ENCODE data around the gene PTTG1.
A peak's percentile ranks its signal among the peaks of the same experiment; 100 is the strongest.

Gene PTTG1
- total RNA-seq = 5.5 to 11.5 reads per million in 2 donors

GRCh38 chr5:160421625-160422258 is at the start of gene PTTG1:
Gene PTTG1, plus strand, starts transcription at chr5:160421855. Its CDS starts 458 bp downstream, at chr5:160422313.
- peak; percentile 76 for DNase-seq

DNA sequence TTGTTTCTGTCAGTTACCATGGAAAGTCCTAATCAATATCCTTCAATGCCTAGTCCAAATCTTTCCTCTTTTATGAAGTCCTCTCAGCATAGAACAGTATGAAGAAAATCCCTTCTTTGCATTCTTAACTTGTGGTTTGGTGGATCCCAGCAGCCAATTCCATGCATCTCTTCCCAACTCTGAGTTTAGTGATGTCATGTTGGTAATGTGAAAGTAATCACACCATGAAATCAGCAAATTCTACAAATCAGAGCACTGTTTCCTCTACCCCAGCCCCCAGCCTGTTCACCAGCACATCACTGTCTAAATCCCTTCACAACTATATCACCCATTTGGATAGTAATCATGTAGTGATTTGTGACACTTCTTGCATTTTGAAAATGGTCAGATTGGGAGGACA is 46.5 kb upstream of the PTTG1 start:
- no peak for DNase-seq

- no peak for DNase-seq
These were observed 46.0 kb upstream of the PTTG1 start for GRCh38 chr5:160375701-160376100.

- DNase-seq = no peak
These were observed 45.2 kb upstream of the PTTG1 start for GRCh38 chr5:160376416-160376815.

DNA sequence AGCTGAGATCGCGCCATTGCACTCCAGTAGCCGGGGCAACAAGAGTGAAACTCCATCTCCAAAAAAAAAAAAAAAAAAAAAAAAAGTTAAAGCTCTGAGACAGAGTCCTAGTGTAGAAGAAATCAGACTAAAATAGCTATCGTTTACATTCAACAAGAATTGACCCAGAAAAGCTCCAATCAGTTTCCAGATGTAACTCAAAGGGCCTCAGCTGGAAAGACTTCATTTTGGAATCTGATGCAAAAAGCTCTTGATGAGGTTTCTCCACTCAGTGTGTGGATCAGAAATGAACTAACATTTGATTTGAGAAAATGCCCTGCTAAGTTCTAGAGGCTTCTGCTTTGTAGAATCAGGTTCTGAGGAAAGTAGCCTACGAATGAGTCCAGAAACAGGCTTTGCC is 44.0 kb upstream of the PTTG1 start:
- no peak for DNase-seq

GRCh38 chr5:160378330-160378729 is 43.3 kb upstream of the PTTG1 start:
- no peak for DNase-seq

DNA sequence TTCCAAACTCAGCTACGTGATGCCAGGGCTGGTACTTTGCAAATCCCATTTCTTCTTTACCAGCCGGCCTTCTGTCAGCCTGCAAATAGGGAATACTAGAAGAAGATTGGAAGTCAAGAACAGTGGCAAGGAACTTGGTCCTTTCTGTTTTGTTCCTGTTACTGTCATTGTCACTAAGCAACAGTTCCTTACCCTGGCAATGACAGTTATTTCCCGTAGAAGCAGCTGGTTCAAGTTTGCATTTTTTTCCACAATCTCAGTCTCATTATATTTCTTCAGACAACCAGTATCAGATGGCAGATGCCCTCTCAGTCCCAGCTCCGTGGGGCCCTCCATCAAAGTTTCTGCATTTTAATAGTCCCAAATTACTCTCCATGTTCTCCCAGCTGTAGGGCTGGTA is 42.1 kb upstream of the PTTG1 start:
- no peak for DNase-seq

- DNase-seq = no peak
These were observed 41.6 kb upstream of the PTTG1 start for GRCh38 chr5:160380041-160380440.

GRCh38 chr5:160382346-160382745 is 39.3 kb upstream of the PTTG1 start:
- no peak for DNase-seq

DNA sequence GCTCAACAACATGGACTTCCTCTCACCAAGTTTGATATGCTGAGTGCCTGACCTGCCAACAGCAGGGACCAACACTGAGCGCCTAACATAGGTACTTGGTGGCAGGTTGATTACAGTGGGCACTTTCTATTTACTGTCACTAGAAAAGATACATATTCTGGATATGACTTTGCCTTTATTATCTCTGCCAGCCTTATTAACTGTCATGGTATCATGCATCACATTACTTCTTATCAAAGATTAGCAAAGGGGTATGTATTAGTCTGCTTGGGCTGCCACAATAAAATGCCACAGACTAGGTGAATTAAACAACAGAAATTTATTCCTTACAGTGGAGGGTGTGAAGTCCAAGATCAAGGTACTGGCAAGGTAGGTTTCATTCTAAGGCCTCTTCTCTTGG is 37.0 kb upstream of the PTTG1 start:
- no peak for DNase-seq

GRCh38 chr5:160385496-160385895 is 36.2 kb upstream of the PTTG1 start:
- DNase-seq = no peak

DNA sequence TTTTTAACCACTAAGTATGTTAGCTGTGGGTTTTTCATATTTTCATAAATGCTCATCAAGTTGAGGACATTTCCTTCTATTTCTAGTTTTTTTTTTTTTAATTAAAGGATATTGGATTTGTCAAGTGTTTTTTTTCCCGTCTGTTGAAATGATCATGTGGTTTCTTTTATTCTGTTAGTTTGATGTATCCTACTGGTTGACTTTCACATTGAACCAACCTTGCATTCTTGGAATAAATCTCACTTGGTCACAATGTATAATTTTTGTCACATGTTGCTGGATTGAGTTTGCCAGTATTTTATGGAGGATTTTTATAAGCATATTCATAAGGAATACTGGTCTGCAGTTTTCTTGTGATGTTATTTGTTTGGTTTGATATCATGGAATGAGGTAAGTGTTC is 34.2 kb upstream of the PTTG1 start:
- DNase-seq = no peak

GRCh38 chr5:160390787-160391696 is 30.6 kb upstream of the PTTG1 start:
- DNase-seq = no peak

GRCh38 chr5:160395111-160395510 is 26.5 kb upstream of the PTTG1 start:
- no peak for DNase-seq

DNA sequence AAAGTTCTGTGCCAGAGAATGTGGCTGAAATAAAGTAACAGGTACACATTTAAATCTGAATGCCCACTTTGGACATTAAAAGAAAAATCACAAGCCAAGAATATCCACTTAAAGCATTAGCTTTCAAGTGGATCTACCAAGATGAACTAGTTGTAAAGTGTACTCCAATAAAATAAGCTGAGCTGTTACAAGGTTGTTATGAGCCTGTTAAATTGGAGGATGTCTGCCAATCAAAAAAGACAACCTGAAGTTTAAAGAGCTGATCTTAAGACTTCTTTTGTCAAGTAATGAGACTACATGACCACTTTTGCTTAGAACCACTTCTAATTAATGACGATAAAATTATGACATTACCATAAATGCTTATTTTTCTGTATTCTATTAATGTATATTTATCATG is 24.2 kb upstream of the PTTG1 start:
- no peak for DNase-seq

- DNase-seq = no peak
These were observed 22.8 kb upstream of the PTTG1 start for GRCh38 chr5:160398806-160399205.

- DNase-seq = peak; percentile 29
These were observed 22.0 kb upstream of the PTTG1 start, which contains the start of gene FAM200C for GRCh38 chr5:160399402-160400353. Gene FAM200C, minus strand, starts transcription at chr5:160400054. Its CDS starts 4,564 bp downstream, at chr5:160395490.

DNA sequence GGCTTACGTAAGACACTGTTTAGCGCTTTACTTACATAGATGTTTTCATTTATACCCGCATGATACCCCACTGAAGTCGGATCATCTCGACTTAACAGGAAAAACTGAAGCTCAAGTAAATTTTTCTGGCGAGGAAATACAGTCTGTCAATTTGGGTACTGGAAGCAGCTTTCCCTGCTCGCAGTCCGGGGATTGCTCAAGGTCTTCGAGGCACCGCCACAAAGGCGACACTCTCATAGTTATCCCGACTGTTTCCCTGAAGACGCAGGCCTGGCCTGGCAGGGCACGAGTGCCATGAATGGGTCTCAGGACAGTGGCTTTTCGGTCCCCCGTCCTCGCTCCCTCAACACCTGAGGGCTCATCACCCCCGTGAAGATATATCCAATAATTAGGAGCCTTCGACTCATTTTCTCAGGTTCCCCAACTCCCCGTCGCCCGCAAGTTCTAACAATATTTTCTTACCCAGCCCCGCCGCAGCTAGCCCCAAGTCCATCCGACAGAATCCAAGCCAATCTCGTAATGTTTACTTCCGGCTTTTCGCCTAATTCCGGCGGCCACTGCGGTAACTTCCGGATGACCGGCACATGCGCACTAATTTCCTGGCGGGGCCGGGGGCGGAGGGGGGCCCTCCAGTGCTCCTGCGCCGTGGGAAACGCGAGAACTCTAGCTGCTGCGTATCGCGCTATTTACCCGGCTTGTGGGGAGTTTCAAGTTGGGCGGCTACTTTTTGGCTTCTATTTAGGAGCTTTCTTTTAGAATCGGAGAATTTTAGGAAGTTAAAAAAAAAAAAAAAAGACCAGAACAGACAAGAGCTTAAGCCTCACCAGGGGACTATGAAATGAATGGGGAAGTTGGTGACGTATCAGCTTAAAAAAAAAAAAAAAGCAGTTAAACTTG is 2.8 kb upstream of the PTTG1 start, which contains the start of gene SLU7:
Gene SLU7 (minus strand): TSS at position 521 of the 897 bp plus-strand sequence. CDS start 3,787 bp downstream, outside the sequence.
- peak; percentile 77 for DNase-seq

DNA sequence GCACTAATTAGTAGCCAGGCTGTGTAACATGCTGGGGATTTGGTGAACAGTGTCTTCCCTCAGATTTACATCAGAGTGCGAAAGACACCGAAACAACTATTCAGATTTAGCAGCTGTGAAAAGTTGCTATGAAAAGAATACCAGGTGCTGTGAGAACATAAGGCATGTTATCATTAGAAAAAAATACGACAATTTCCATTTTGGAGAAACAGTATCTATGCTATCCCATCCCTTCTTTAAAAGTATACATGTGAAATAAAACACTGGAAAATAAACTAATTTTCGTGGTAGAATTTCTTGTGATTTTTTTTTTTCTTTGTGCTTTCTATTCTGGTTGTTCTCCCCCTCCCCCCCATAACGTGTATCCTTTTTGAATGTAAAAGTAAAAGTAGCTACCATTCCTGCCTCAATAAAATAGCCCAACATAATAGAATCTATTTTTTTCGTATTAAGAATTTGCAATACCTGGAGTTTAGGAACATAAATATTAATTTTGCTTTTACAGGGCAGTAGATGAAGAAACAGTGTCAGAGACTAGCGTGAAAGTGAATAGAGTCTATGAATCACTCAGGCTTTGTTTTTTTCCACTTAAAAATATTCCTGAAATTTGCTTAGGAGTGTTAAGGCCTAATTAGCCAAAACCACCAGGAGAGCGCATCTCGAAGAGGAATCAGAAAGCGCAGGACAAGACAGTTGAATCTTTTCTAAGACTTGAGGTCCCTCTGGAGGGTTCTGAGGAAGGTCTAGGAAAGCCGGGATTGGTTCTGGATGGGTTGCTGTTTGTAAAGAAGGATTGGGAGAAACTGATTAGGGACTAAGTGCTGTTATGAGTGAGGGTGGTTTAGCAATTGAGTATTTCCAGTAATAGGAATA is 2.0 kb upstream of the PTTG1 start:
- no peak for DNase-seq

DNA sequence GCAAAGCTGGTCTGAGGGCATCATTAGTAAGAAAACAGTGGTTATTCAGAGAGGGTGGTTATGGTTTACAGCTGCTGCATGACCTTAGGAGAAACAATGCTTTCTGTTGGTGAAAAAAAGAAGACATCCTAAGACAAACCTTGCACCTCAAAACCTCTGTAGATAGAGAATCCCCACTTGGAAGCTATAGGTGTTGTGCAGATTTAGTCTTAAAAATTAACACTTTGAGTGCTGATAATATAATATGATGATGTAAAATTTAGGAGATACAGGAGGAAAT is 1.4 kb upstream of the PTTG1 start:
- DNase-seq = no peak

- DNase-seq = no peak
These were observed 1.4 kb downstream of the PTTG1 start for GRCh38 chr5:160423099-160423498.
